GM18951 (cell line): Measurements from ENCODE around the gene RAB6B.

Experiments used
- POLR2A ChIP-seq: IDR thresholded peaks from 4 replicates; pipeline ENCODE4 v1.6.1; 2011; ENCODE audit warnings: mild to moderate bottlenecking; ENCODE audit not compliant: insufficient read length, insufficient read depth; ENCODE audit errors: extremely low read depth
- in situ Hi-C: fragments of 300-500 bp; cut with MboI; formaldehyde crosslinking; loops from one replicate; pipeline ENCODE4 v1.12.0; 2022; ENCODE audit warnings: low sequenced_read_pairs, mixed read lengths, inconsistent platforms; ENCODE audit not compliant: unreplicated experiment

Gene RAB6B

DNA sequence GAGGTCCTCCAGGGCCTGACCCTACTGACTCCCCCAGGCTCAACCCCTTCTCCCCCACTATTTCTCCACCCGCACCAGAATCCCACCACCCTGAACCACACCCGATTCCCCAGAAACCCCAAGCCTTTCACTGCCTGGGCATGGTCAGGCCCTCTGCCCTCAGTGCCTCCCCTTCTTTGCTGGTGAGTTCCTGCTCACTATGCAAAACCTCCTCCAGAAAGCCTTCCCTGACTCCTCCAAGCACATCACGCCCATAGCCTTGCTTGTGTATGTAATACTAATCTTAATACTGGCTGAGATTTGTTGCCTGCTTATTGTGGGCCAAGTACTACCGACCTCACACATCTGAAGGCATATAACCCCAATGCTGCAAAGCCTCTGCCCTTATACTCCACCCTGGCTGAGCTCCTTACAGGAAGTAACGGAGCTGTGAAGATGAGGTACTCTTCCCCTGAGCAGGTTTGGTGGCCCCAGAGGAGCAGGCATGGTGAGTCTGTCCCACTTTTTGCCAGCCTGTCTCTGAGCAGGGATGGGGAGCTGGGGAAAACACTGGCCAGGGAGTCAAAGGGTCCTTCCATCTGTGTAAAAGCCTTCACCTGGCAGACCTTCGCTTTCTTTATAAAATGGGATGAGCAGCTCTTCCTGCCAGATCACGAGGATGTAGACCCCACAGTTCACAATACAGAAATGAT is 9.5 kb downstream of the RAB6B start:
- no peak for TF ChIP-seq POLR2A

DNA sequence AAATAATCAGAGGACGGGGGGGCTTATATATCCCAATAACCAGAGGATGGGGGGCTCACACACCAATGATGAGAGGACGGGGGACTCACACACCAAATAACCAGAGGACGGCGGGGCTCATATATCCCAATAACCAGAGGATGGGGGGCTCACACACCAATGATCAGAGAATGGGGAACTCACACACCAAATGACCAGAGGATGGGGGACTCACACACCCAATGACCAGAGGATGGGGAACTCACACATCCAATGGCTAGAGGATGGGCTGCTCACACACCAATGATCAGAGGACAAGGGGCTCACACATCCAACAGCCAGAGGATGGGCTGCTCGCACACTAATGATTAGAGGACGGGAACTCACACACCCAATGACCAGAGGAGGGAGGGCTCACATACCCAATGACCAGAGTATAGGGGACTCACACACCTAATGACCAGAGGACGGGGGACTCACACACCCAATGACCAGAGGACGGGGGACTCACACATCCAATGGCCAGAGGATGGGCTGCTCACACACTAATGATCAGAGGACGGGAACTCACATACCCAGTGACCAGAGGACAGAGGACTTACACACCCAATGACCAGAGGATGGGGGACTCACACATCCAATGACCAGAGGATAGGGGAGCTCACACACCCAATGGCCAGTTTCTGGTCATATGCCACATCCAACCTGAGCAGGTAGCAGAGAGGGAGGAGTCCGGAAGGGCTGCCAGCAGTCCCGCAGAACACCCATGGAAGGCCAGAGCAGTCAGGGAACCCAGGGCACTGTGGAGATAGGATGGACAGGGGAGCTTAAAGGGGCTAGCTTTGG is 10.6 kb downstream of the RAB6B start:
- in situ Hi-C loops: no loop called here
- TF ChIP-seq POLR2A: no peak

More for the DNA sequence above, 9.5 kb downstream of the RAB6B start:
- in situ Hi-C loops: no loop called here

DNA sequence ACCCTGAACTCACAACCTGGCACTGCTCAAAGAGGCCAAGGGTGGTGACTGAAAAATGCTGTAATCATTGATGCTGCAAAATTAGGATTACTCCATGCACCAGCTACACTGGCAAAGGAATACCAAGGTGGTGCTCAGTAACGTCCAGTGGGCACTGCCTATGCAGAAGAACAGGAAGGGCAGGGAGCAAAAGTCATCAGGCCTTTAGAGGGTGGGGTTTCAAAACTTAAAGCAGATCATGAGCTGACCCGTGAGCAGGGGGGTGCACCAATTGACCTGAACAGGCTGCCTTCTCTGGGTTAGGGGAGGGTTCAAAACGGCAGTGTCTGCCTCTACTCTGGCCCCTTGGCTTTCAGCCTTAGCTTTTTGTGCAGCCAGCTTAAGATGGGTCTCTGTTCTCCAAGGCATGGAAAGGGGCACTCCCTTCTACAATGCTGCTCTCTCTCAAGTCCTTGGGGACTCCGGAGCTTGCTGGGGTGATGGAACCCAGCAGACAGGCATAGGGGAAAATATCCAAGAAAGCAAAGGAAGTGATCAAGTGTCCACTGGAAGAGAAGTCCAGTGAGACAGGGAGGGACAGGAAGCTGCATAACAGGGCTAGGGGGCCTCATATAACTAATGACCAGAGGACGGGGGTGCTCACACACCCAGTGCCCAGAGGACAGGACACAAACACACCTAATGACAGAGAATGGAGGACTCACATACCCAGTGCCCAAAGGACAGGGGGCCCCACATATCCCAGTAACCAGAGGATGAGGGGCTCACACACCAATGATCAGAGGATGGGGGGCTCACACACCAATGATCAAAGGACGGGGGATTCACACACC is 11.4 kb downstream of the RAB6B start:
- no peak for TF ChIP-seq POLR2A

DNA sequence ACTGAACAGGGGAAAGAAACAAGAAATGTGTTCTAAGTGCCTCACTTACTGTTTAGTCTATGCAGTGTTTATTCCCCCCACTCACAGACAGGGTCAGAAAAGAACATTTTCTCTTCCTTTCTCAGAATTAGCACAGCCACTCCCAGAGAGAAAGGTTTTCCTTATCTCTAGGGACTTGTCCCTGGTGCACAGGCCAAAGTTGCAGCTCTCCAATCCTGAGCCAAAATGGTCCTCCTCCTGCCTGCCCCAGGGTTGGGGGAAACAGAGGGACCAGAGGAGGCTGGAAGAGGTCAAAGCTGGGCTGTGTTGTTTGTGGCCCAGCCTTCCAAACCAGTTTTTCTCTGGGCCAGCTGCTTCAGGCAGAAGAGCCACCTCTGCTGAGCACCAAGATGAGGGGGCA is 12.0 kb downstream of the RAB6B start:
- in situ Hi-C loops: no loop called here
- no peak for TF ChIP-seq POLR2A

More for the DNA sequence above, 11.4 kb downstream of the RAB6B start:
- in situ Hi-C loops: no loop called here

DNA sequence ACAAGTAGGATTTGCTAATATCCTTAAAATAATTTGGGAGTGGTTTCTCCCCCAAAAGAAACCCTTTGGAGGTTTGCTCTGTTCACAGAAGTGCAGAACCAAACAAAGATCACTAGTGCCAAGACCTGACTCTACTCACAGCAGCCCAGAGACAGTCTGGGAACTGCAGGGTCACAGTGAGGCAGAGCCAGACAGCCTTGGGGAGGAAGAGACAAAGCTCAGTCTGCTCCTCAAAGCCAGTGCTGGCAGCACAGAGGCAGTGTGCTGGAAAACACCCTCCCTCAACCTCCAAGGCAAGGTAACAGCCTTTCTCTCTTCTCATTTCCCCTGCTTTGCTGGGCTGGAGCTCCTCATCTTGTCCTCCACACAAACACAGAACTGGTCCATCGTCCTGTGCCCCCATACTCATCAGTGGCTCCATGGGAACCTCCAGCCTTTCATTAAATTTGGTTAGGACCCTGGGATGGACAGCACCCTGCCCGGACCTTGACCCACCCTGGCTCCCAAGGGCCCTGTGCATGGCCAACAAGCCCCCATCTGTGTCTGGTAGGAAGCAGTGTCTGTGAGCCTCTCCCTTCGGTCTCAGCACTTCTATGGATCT is 12.6 kb downstream of the RAB6B start:
- in situ Hi-C loops: no loop called here
- no peak for TF ChIP-seq POLR2A

DNA sequence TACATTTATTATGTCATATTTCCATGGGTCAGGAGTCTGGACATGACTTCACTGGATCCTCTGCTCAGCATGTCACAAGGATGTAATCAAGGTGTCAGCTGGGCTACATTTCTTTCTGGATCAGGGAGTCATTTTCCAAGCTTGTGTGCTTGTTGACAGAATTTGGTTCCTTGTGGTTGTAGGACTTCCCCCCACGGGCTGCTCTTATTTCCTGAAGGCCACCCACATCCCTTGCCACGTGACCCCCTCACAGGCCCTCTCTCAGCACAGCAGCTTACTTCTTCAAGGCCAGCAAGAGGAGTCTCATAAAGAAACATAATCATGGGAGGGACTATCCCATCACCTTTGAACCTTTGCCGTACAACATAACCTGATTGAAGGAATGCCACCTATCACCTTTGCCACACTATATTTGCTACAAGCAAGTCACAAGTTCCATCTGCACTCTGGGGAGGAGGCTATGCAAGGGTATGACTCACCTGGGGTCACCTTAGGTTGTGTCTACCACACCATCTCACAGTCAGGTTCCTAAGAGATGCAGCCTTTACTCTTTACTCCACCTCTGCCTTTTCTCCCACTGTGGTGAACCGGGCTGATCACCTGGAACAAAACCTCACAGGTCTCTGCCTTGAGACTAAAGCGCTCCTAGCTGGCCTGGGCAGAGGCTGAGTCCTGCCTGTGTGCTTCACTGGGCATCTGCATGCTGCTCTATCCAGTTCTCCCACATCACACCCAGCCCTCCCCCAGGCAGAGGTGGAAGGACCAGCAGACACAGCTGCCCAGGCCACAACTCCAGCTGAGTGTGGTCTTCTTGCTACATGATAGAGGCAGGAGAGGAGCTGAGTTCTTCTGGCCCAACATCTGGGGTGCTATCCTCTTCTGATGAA is 13.5 kb downstream of the RAB6B start:
- in situ Hi-C loops: no loop called here
- no peak for TF ChIP-seq POLR2A

DNA sequence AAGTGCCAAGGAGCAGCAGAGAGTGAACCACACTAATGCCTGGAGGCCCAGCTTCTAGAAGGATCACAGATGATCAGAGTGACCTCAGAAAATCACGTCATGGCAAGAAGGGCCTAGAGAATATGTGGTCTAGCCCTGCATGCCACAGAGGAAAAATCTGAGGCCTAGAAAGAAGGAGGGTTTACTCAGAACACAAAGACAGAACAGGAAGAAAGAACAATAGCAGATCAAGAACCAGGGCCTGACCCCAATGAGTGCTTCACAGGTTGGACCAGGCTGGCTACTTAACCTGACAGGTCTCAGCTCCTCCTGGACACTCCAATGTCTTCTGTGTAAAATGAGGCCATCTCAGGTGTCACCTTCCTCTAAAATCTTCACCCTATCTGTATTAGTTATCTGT is 14.2 kb downstream of the RAB6B start:
- in situ Hi-C loops: no loop called here
- no peak for TF ChIP-seq POLR2A

DNA sequence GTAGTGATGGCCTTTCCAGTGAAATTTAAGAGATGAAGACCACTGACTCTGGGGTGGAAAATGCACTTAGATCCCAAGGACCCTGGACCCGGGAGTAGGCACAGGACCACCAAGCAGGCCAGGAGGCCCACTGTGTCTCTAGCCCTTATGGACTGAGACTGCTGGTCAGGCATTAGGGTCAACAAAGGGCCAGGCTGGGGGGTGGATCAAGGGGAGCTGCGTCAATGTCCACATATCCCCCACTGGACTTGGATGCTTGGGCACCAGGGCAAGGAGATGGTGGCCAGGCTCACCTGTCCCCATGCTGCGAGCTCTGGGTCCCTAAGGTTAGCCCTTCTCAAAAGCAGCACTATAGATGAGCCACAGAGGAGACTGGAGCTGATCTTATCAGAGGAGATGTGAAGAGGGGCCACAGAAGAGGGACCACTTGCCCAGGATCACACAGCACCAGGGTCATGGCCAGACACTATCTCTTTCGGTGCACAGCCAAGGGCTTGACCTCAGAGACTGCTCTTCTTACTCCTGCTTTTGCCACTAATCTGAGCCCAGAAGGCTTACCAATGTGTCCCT is 14.7 kb downstream of the RAB6B start:
- in situ Hi-C loops: no loop called here
- TF ChIP-seq POLR2A: no peak

DNA sequence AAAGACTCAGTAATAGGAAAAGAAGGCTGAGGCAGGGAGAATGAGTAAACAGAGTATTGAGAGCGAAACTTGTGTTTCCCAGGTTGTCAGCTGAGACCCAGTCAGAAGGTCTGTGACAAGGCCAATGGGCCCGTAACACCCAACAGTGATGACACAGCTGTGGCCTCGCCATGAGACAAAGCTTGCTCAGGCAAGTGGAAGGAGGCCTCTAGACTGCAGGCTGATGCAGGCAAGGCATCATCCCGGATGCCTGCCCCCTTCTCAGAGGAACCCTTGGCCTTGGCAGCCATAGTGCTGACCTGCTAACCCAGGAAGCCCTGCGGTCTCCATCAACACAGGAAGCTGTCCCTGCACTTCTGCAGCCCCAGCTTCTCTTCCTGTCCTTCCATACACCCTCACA is 15.4 kb downstream of the RAB6B start:
- in situ Hi-C loops: no loop called here
- no peak for TF ChIP-seq POLR2A

DNA sequence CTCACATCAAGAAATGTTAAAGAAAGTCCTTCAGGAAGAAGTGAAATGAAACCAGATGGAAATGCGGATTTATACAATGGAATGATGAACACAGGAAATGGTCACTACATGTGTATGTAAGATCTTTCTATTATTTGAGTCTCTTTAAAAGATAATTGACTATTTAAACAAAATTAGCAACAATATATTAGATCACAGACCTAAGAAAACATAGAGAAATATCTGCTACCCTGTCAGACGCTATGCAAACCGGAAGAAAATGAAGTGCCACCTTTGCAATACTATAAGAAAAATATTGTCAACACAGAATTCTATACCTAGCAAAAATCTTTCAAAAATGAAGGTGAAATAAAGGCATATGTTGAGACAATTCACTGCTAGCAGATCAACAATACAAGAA is 17.2 kb downstream of the RAB6B start:
- in situ Hi-C loops: no loop called here
- TF ChIP-seq POLR2A: no peak

DNA sequence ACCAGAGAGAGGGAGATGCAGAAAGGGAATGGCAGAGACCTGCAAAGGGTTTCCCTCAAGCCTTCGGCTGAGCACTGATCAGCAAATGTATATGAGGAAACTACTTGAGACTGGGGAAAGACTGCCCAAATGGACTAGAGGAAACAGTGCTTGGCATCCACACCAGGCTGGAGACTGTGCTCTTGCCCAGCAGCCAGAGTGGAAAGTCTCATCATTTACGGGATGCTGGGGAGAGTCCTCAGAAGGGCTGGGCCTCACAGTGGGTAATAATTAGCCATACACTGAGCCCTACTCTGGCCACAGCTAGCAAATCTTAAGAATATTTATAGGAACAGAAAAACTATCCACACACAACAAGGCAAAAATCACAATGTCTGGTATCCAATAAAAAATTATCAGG is 18.5 kb downstream of the RAB6B start:
- in situ Hi-C loops: no loop called here

More for the DNA sequence above, 18.5 kb downstream of the RAB6B start:
- no peak for TF ChIP-seq POLR2A
